Dermis microvascular lymphatic vessel endothelial cell (primary cell): ENCODE results near the gene NPIPA7. TPM values are rescaled to one million over a fixed set of nuclear protein-coding genes. Genes with fewer than 3 reads are reported as not detected.
"Not testable (repeated sequence)": the region's sequence is repeated elsewhere in the genome, so short reads cannot be mapped to it uniquely, and the experiment has no call there.

Source experiments
- DNase-seq, 2 donors: peaks; one replicate each; pipeline versions ENCODE4 v3.0.0 to v3.0.0-alpha.2; 2010; ENCODE audit warnings: low read depth in 2 of 2
- total RNA-seq: library from RNA; depleted of rRNA; stranded (reverse); fragments of >200 nt; gene quantifications from 2 replicates; pipeline ENCODE4 v1.2.1, GENCODE V29; 2014

The NPIPA7 gene
- 0.25 and 0.64 TPM in 2 replicates for total RNA-seq

DNA sequence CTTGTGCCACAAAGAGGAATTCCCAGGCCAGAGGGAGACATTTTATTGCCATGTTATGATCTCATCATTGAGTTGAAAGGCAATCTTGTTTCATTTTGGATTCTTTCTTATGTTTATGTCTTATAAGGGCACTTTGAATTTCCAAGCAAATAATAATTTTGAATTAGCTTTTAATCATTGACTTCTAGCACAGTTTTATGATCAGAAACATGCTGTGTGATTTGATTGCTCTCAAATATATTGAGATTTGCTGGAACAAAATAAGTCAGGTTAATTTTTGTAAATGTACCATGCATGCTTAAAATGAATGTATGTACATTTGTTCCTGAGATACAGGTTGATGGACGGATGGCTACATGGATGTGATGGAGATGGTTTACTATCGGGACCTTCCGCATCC, at the start of gene NPIPA7:
Gene NPIPA7 (plus strand): TSS at position 301 of the 400 bp plus-strand sequence. CDS start 105 bp downstream, outside the sequence.
- DNase-seq, result not testable (repeated sequence)

DNA sequence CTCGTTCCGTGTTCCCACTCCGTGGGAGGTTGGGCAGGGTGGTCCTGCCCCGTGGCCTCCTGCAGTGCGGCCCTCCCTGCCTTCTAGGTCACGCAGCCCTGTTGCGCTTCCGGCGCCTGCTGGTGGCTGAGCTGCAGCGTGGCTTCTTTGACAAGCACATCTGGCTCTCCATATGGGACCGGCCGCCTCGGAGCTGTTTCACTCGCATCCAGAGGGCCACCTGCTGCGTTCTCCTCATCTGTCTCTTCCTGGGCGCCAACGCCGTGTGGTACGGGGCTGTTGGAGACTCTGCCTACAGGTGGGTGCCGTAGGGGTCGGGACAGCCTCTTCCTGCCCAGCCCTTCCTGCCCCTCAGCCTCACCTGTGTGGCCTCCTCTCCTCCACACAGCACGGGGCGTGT, 47.5 kb upstream of the NPIPA7 start:
- DNase-seq, result not testable (repeated sequence)

DNA sequence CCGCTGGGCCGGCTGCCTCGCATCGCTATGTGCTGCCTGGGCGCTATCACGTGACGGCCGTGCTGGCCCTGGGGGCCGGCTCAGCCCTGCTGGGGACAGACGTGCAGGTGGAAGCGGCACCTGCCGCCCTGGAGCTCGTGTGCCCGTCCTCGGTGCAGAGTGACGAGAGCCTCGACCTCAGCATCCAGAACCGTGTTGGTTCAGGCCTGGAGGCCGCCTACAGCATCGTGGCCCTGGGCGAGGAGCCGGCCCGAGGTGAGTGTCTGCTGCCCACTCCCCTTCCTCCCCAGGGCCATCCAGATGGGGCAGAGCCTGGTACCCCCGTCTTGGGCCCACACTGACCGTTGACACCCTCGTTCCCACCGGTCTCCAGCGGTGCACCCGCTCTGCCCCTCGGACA, 21.4 kb upstream of the NPIPA7 start:
- not testable (repeated sequence) for DNase-seq

DNA sequence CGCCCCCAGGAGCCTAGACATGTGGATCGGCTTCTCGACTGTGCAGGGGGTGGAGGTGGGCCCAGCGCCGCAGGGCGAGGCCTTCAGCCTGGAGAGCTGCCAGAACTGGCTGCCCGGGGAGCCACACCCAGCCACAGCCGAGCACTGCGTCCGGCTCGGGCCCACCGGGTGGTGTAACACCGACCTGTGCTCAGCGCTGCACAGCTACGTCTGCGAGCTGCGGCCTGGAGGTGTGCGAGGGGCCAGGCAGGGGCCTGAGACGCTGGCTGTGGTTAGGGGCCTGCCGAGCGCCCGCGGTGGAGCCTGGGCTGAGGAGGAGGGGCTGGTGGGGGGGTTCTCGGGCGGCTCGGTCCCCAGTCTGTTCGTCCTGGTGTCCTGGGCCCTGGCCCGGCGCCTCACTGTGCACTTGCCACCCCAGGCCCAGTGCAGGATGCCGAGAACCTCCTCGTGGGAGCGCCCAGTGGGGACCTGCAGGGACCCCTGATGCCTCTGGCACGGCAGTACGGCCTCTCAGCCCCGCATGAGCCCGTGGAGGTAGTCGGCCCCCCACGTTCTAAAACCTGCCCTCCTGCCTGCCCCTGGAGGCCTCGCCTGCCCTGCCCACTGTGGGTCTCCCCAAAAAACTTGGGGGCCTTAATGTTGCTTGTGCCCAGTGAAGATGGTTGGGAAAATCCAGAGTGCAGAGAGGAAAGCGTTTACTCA, 20.2 kb upstream of the NPIPA7 start:
- DNase-seq, result not testable (repeated sequence)

DNA sequence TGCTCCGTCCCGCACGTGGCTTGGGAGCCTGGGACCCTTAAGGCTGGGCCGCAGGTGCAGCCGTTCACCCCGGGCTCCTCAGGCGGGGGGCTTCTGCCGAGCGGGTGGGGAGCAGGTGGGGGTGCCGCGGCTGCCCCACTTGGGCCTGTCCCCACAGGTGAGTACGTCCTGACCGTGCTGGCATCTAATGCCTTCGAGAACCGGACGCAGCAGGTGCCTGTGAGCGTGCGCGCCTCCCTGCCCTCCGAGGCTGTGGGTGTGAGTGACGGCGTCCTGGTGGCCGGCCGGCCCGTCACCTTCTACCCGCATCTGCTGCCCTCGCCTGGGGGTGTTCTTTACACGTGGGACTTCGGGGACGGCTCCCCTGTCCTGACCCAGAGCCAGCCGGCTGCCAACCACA, 15.3 kb upstream of the NPIPA7 start:
- DNase-seq, result not testable (repeated sequence)

DNA sequence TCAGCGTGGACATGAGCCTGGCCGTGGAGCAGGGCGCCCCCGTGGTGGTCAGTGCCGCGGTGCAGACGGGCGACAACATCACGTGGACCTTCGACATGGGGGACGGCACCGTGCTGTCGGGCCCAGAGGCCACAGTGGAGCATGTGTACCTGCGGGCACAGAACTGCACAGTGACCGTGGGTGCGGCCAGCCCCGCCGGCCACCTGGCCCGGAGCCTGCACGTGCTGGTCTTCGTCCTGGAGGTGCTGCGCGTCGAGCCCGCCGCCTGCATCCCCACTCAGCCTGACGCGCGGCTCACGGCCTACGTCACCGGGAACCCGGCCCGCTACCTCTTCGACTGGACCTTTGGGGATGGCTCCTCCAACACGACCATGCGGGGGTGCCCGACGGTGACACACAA, 14.8 kb upstream of the NPIPA7 start:
- not testable (repeated sequence) for DNase-seq

DNA sequence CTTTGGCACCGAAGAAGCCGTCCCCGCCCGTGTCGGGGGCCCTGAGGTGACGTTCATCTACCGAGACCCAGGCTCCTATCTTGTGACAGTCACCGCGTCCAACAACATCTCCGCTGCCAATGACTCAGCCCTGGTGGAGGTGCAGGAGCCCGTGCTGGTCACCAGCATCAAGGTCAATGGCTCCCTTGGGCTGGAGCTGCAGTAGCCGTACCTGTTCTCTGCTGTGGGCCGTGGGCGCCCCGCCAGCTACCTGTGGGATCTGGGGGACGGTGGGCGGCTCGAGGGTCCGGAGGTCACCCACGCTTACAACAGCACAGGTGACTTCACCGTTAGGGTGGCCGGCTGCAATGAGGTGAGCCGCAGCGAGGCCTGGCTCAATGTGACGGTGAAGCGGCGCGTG, 14.2 kb upstream of the NPIPA7 start:
- not testable (repeated sequence) for DNase-seq

DNA sequence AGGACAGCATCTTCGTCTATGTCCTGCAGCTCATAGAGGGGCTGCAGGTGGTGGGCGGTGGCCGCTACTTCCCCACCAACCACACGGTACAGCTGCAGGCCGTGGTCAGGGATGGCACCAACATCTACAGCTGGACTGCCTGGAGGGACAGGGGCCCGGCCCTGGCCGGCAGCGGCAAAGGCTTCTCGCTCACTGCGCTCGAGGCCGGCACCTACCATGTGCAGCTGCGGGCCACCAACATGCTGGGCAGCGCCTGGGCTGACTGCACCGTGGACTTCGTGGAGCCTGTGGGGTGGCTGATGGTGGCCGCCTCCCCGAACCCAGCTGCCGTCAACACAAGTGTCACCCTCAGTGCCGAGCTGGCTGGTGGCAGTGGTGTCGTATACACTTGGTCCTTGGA, 13.6 kb upstream of the NPIPA7 start:
- not testable (repeated sequence) for DNase-seq

DNA sequence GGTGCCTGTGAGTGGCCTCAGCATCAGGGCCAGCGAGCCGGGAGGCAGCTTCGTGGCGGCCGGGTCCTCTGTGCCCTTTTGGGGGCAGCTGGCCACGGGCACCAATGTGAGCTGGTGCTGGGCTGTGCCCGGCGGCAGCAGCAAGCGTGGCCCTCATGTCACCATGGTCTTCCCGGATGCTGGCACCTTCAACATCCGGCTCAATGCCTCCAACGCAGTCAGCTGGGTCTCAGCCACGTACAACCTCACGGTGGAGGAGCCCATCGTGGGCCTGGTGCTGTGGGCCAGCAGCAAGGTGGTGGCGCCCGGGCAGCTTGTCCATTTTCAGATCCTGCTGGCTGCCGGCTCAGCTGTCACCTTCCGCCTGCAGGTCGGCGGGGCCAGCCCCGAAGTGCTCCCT, 13.1 kb upstream of the NPIPA7 start:
- not testable (repeated sequence) for DNase-seq

DNA sequence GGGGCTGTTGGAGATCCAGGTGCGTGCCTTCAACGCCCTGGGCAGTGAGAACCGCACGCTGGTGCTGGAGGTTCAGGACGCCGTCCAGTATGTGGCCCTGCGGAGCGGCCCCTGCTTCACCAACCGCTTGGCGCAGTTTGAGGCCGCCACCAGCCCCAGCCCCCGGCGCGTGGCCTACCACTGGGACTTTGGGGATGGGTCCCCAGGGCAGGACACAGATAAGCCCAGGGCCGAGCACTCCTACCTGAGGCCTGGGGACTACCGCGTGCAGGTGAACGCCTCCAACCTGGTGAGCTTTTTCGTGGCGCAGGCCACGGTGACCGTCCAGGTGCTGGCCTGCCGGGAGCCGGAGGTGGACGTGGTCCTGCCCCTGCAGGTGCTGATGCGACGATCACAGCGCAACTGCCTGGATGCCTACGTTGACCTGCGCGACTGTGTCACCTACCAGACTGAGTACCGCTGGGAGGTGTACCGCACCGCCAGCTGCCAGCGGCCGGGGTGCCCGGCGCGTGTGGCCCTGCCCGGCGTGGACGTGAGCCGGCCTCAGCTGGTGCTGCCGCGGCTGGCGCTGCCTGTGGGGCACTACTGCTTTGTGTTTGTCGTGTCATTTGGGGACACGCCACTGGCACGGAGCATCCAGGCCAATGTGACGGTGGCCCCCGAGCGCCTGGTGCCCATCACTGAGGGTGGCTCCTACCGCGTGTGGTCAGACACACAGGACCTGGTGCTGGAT, 12.2 kb upstream of the NPIPA7 start:
- not testable (repeated sequence) for DNase-seq

DNA sequence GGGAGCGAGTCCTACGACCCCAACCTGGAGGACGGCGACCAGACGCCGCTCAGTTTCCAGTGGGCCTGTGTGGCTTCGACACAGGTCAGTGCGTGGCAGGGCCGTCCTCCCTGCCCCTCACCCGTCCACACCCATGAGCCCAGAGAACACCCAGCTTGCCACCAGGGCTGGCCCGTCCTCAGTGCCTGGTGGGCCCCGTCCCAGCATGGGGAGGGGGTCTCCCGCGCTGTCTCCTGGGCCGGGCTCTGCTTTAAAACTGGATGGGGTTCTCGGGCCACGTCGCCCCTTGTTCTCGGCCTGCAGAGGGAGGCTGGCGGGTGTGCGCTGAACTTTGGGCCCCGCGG, 11.7 kb upstream of the NPIPA7 start:
- not testable (repeated sequence) for DNase-seq

DNA sequence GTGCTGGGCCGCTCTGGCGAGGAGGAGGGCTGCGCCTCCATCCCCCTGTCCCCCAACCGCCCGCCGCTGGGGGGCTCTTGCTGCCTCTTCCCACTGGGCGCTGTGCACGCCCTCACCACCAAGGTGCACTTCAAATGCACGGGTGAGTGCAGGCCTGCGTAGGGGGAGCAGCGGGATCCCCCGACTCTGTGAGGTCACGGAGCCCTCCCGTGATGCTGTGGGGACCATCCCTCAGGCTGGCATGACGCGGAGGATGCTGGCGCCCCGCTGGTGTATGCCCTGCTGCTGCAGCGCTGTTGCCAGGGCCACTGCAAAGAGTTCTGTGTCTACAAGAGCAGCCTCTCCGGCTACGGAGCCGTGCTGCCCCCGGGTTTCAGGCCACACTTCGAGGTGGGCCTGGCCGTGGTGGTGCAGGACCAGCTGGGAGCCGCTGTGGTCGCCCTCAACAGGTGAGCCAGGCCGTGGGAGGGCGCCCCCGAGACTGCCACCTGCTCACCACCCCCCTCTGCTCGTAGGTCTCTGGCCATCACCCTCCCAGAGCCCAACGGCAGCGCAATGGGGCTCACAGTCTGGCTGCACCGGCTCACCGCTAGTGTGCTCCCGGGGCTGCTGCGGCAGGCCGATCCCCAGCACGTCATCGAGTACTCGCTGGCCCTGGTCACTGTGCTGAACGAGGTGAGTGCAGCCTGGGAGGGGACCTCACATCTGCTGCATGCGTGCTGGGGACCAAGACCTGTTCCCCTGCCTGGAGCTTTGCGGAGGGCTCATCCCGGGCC, 9.7 kb upstream of the NPIPA7 start:
- DNase-seq, result not testable (repeated sequence)

DNA sequence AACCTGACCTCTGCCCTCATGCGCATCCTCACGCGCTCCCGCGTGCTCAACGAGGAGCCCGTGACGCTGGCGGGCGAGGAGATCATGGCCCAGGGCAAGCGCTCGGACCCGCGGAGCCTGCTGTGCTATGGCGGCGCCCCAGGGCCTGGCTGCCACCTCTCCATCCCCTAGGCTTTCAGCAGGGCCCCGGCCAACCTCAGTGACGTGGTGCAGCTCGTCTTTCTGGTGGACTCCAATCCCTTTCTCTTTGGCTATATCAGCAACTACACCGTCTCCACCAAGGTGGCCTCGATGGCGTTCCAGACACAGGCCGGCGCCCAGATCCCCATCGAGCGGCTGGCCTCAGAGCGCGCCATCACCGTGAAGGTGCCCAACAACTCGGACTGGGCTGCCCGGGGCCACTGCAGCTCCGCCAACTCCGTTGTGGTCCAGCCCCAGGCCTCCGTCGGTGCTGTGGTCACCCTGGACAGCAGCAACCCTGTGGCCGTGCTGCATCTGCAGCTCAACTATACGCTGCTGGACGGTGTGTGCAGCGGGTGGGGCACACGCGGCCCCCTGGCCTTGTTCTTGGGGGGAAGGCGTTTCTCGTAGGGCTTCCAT, 7.7 kb upstream of the NPIPA7 start:
- not testable (repeated sequence) for DNase-seq

DNA sequence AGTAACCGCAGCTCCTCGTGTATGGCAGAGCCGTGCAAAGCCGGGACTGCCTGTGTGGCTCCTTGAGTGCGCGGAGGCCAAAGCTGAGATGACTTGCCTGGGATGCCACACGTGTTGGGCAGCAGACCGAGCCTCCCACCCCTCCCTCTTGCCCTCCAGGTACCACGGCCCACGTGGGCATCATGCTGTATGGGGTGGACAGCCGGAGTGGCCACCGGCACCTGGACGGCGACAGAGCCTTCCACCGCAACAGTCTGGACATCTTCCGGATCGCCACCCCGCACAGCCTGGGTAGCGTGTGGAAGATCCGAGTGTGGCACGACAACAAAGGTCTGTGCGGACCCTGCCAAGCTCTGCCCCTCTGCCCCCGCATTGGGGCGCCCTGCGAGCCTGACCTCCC, 4.7 kb upstream of the NPIPA7 start:
- DNase-seq, result not testable (repeated sequence)

DNA sequence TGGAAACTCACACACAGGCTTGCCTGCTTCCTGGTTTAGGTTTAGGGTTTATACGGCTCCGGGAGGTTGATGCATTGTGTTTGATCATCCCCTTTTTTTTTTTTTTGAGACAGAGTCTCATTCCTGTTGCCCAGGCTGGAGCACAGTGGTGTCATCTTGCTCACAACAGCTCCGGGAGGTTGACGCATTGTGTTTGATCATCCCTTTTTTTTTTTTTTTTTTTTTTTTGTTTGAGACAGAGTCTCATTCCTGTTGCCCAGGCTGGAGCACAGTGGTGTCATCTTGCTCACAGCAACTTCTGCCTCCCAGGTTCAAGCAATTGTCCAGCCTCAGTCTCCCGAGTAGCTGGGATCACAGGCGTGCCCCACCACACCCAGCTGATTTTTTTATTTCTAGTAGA, 20.7 kb downstream of the NPIPA7 start:
- not testable (repeated sequence) for DNase-seq

DNA sequence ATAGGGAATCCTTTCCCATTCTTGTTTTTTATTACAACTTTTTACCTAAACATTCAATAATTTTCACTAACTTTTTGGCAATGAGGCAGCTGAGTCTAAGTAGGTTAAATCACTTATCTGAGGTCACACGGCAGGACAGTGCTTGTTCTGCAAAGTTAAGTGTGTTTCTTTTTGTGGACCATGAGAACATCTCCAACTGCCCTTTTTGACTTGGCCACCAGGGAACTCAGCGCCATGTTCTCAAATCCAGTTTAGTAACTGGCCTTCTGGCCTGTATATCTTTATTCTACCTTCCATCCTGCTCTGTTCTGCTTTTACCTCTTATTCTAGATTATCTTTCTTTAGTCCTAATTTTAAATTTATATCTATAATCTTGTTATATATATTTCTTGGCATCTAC, 23.4 kb downstream of the NPIPA7 start:
- not testable (repeated sequence) for DNase-seq

DNA sequence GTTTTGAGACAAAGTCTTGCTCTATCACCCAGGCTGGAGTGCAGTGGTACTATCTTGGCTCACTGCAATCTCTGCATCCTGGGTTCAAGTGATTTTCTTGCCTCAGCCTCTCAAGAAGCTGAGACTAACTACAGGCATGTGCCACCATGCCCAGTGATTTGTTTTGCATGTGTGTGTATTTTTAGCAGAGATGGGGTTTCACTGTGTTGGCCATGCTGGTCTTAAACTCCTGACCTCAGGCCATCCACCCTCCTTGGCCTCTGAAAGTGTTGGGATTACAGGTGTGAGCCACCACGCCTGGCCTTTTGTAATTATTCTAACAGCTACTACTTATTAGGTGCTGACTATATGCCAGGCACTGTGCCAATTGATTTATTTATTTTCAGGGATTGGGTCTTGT, 25.3 kb downstream of the NPIPA7 start:
- not testable (repeated sequence) for DNase-seq

DNA sequence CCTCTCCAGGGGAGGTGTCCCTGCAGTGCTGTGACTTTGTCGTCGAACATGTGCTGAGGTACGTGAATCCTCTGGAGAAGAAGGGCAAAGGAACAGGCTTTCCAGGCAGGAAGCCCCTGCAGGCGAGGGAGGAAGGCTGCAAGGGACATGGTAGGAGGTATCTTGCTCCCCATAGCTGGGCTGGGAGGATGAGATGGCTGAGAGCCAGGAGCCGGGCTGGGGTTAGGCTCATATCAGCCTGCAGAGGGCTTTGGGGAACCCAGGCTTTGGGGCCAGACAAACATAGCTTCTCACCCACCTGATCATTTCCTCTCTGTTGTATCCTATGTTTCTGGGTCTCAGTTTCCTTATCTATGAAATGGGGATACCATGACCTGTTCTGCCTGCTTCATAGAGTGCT, 26.5 kb downstream of the NPIPA7 start:
- not testable (repeated sequence) for DNase-seq

DNA sequence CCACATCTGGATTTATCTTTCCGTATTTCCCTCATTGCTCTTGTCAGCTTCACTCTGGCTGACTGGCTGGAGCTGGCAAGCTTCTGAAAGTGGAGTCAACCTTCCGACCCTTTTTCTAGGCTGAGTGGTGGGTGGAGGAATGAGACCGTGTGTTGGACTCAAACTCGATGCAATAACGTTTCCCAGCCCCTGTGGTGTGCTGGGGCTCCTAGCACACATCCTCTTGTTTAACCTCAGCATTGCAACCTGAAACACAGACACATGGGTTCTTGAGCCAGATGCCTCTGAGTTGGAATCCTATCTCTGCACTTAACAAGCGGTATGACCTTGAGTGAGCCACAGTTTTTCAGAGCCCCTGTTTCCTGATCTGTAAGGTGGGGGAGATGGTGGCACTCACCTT, 29.5 kb downstream of the NPIPA7 start:
- DNase-seq, result not testable (repeated sequence)

DNA sequence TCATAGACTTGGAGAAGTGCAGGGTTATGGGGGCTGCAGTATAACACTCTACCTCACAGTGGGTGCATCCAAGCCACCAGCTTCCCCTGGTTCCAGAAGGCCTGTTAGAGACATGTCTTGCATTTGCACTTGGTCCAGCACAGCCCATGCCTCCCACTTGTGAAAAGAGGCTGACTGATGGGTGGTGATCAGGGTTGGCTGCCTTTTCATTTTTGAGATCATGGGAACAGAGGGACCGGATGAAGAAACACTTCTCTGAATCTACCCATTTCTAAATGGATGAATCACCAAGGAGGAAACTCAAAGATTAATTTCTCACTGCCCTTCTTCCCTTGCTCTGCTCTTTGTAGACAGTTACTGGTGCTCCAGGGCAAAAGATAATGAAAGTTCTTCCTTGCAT, 34.8 kb downstream of the NPIPA7 start:
- not testable (repeated sequence) for DNase-seq

DNA sequence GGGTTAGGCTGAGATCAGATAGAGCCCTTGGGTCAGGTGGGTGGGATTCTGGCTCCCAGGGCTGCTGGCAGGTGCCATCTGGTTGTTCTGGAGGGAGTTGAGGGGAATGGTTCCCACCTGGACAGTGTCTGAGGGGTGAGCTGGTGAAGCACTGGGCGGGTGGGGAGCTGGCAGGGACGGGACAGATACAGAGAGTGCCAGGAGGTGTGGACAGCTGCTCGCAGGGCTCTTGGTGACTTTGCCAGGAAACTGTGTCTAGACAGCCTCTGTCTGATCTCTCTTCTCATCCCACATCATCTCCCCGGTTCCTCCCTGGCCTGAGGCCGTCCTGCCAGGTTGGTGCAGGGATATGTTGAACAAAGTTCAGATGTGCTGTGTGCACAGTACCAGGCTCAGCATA, 38.1 kb downstream of the NPIPA7 start:
- DNase-seq, result not testable (repeated sequence)
